Amniotic stem cell (primary cell): ENCODE measurements around the gene UBE2O.

Experiments
- DNase-seq: peaks from one replicate; lab custom pipeline; 2025; lab: John Stamatoyannopoulos, UW

The UBE2O gene

GRCh38 chr17:76485569-76485968, 32.6 kb upstream of the UBE2O start:
- no peak for DNase-seq

DNA sequence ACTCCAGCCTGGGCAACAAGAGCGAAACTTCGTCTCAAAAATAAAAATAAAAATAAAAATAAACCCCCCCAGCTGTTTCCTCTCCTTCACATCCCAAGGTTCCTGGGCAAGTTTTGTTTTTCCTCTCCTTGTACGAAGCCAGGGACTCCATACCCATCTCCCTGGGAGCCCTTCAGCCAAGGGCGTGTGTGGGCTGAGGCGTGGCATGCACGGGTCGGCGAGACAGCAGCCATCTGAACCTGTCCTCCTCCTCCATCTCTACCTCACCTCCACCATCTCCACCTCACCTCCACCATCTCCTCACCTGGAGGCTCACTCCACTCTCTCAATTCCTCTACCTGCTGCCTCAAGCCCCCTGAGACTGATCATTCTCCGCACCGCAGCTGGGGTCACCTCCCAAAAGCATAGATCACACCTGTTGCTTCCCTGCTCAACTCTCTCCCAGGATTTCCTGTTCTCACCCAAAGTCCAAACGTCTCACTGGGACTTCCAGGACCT, 31.3 kb upstream of the UBE2O start:
- DNase-seq: no peak

DNA sequence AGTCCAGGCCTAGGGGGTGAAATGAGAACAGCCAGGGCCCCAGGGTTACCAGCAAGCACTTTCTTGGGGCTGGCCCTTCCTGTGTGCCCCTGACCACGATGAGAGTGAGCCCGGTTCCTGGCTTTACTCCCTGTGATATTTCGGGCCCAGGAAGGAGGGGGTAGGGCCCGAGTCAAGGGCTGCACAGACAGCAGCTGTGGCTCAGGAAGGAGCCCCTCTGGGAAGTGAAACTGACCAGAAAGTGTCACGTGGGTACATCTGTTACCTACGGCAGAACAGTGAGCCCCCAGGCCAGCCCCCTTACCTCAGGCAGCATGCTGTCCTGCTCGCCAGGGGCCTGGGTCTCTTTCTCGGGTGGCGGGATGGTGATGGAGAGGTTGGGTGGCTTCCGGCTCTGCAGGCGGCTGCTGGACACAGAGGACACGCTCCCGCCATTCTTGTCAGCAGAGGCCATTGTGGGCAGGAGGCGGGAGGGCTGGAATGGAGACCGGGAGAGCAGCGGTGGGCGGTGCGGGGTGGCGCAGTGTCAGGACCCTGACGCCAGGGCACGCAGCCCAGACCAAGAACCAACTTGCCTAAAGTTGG, 28.2 kb upstream of the UBE2O start:
- no peak for DNase-seq

GRCh38 chr17:76480632-76481031, 27.7 kb upstream of the UBE2O start:
- no peak for DNase-seq

- DNase-seq: no peak
Observed at GRCh38 chr17:76479515-76480060, 26.6 kb upstream of the UBE2O start.

DNA sequence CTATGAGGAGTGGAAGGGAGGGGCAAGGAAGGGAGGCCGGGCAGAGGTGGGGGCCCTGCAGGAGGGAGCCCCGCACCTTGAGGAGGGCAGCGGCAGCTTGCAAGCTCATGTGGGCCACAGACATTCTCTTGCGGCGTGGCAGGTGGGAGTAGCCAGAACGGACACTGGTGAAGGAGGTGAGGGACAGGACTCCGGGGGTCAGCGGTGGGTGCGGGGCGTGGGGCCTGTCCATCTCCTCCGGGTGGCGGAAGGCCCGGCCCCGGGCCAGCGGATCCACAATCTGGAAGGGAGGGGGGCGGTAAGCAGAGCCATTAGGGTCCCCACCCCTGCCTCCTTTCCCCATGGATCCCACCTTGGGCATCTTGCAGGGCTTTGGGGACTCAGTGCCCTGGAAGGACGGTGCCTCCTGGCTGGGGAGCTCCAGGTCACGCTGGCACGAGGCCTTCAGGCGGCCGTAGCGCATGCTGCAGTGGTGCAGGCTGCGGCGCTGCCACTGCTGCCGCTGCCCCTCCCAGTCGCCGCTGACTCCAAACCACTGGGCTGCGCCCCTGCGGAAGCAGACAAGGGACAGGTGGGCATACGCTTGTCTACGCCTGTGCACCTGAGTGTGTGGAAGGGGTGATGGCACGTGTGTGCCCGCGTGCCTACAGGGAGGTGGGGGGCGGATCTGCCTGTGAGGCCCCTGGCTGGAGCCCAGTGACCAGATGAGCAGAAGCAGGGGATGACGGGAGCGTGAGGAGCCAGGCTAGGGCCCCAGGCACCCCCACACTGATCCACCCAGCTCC, 26.0 kb upstream of the UBE2O start:
- no peak for DNase-seq

GRCh38 chr17:76478097-76478496, 25.1 kb upstream of the UBE2O start:
- no peak for DNase-seq

DNA sequence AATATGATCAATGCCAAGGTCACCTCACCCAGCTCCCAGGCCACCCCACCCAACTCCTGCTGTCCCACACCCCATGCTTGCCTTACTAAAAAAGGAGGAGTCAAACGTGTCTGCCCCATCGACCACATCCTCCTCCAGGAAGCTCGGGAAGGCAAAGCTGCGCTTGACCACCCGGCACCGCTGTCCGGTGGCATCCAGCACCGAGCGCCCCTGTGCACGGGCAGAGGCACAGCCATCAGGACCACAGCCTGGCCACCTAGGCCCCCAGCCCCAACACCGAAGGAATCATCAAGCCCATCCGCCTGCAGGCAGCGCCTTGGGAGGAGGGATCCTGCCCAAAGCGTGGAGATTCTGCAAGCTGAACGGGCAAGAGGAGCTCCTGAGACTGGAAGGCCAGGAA, 24.6 kb upstream of the UBE2O start:
- DNase-seq: no peak

GRCh38 chr17:76476736-76477135, 23.8 kb upstream of the UBE2O start:
- DNase-seq: no peak

- no peak for DNase-seq
Observed at GRCh38 chr17:76475302-76475701, 22.4 kb upstream of the UBE2O start.

- no peak for DNase-seq
Observed at GRCh38 chr17:76474894-76475293, 21.9 kb upstream of the UBE2O start.

- no peak for DNase-seq
Observed at GRCh38 chr17:76474238-76474637, 21.3 kb upstream of the UBE2O start.

DNA sequence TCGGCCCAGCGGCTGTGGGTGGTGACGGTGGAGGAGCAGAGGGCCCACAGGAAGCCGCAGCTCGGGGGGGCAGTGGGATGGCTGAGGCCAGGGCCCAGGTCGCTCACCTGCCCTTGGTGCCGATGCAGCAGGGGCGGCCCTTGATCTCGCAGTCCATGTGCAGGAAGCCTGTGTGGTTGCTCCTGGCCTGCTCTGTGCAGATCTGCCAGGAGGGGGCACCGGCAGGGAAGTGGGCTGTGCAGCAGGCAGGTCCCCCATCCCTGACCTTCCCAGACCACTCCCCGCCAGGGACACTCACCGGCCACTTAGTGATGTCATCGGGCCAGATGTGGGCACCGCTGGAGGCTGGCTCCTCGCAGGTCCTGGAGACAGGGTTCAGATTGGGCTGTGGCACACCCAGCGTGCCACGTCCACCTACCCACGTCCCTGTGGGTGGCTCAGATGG, 20.6 kb upstream of the UBE2O start:
- no peak for DNase-seq

- DNase-seq: no peak
Observed at GRCh38 chr17:76472726-76473125, 19.8 kb upstream of the UBE2O start.

- DNase-seq: no peak
Observed at GRCh38 chr17:76472258-76472645, 19.3 kb upstream of the UBE2O start.

- DNase-seq: no peak
Observed at GRCh38 chr17:76471498-76472257, 18.7 kb upstream of the UBE2O start.

- DNase-seq: no peak
Observed at GRCh38 chr17:76469991-76470739, 17.2 kb upstream of the UBE2O start.

DNA sequence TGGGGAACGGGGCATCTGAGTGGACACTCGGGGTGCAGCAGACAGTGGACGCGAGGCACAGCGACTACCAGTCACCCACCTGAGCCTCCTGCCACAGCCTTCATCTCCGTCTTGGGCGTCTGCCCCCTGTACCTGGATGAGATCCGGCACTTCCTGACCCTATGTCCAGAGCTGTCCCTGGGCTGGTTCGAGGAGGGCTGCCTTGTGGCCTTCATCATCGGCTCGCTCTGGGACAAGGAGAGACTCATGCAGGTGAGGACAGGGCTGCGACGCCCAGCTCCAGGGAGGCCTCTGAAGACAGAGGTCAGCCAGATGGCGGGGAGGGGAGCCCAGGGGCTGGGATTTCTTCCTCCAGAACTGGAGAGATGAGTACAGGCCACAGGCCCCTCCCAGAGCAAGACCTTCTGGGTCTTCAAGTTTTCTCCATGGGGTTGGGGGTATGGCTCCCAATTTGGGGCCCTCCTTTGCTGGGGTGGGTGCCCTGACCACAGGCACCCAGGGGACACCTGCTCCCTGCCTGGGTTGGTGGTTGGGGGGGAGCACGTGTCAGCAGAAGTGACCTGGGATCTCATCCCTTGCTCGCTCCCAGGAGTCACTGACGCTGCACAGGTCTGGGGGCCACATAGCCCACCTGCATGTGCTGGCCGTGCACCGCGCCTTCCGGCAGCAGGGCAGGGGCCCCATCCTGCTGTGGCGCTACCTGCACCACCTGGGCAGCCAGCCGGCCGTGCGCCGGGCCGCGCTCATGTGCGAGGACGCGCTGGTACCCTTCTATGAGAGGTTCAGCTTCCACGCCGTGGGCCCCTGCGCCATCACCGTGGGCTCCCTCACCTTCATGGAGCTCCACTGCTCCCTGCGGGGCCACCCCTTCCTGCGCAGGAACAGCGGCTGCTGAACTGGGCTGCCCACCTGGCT, 16.4 kb upstream of the UBE2O start:
- no peak for DNase-seq

DNA sequence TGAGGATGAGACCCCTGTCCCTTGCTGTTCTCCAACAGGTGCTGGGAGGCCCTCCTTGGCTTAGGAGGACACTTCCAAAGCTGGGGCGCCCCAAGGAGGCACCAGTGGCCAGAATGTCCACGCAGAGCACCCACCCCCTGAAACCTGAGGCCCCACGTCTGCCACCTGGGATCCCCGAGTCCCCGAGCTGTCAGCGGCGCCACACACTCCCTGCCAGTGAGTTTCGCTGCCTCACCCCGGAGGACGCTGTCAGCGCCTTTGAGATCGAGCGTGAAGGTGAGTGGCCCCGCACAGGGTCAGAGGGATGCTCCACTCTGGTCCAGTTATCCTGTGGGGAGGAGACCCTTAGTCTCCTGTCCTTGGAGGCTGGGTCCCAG, 15.7 kb upstream of the UBE2O start:
- no peak for DNase-seq

GRCh38 chr17:76467809-76468633, 15.1 kb upstream of the UBE2O start:
- DNase-seq: no peak
